Measurements from ENCODE around the gene TPSD1.

Gene TPSD1

GRCh38 chr16:1216296-1216619 is 39.6 kb upstream of the TPSD1 start:
- no peak overlapping the region for H2AFZ ChIP-seq (ENCODE audit: low read depth)
- H4K20me1 ChIP-seq (ENCODE audit: insufficient read depth) = no peaks in the 10 kb centered on the region
- no peaks in the 10 kb centered on the region for H3K36me3 ChIP-seq (ENCODE audit: insufficient read depth)
- H3K27ac ChIP-seq = no peak overlapping the region
- no peak for TF ChIP-seq CTCF (conservative IDR thresholded peaks at IDR 0.05; ENCODE audit: low read depth, low read length)
- no peaks in the 10 kb centered on the region for H3K4me1 ChIP-seq (ENCODE audit: low read depth, poor library complexity, severe bottlenecking)
- no peak overlapping the region for H3K9ac ChIP-seq
- H3K79me2 ChIP-seq (ENCODE audit: insufficient read depth, low read depth) = no peaks in the 10 kb centered on the region
- H3K27me3 ChIP-seq (ENCODE audit: insufficient read depth, low read depth) = peaks cover 97% of the 10 kb centered on the region
- no peak overlapping the region for H3K4me2 ChIP-seq
- H3K4me3 ChIP-seq (IDR thresholded peaks at IDR 0.05; ENCODE audit: insufficient read depth, low read depth, low read length) = no peak overlapping the region

- Histone ChIP-seq H4K20me1 (ENCODE audit: insufficient read depth) (no peaks in the 10 kb centered on the region), H3K27me3 (ENCODE audit: insufficient read depth, low read depth) (peaks cover 97% of the 10 kb centered on the region), H3K27ac (no peak overlapping the region), H3K4me3 (IDR thresholded peaks at IDR 0.05; ENCODE audit: insufficient read depth, low read depth, low read length) (no peak overlapping the region), H3K4me1 (ENCODE audit: low read depth, poor library complexity, severe bottlenecking) (no peaks in the 10 kb centered on the region), H3K36me3 (ENCODE audit: insufficient read depth) (no peaks in the 10 kb centered on the region), H3K4me2 (no peak overlapping the region), H2AFZ (ENCODE audit: low read depth) (no peak overlapping the region), H3K79me2 (ENCODE audit: insufficient read depth, low read depth) (no peaks in the 10 kb centered on the region), H3K9ac (no peak overlapping the region)
- no peak for TF ChIP-seq CTCF (conservative IDR thresholded peaks at IDR 0.05; ENCODE audit: low read depth, low read length)
Observed at GRCh38 chr16:1216681-1217400, 39.0 kb upstream of the TPSD1 start.

GRCh38 chr16:1217526-1217925 is 38.3 kb upstream of the TPSD1 start:
- no peak overlapping the region for H3K27ac ChIP-seq
- no peak for TF ChIP-seq CTCF (conservative IDR thresholded peaks at IDR 0.05; ENCODE audit: low read depth, low read length)
- no peaks in the 10 kb centered on the region for H3K4me1 ChIP-seq (ENCODE audit: low read depth, poor library complexity, severe bottlenecking)
- no peaks in the 10 kb centered on the region for H3K36me3 ChIP-seq (ENCODE audit: insufficient read depth)
- no peaks in the 10 kb centered on the region for H4K20me1 ChIP-seq (ENCODE audit: insufficient read depth)
- H2AFZ ChIP-seq (ENCODE audit: low read depth) = no peak overlapping the region
- H3K27me3 ChIP-seq (ENCODE audit: insufficient read depth, low read depth) = peaks cover 97% of the 10 kb centered on the region
- no peak overlapping the region for H3K4me2 ChIP-seq
- no peaks in the 10 kb centered on the region for H3K79me2 ChIP-seq (ENCODE audit: insufficient read depth, low read depth)
- no peak overlapping the region for H3K9ac ChIP-seq
- no peak overlapping the region for H3K4me3 ChIP-seq (IDR thresholded peaks at IDR 0.05; ENCODE audit: insufficient read depth, low read depth, low read length)

GRCh38 chr16:1218061-1218929 is 37.6 kb upstream of the TPSD1 start:
- Histone ChIP-seq H3K79me2 (ENCODE audit: insufficient read depth, low read depth) (no peaks in the 10 kb centered on the region), H2AFZ (ENCODE audit: low read depth) (no peak overlapping the region), H3K27ac (no peak overlapping the region), H3K9ac (no peak overlapping the region), H3K4me2 (no peak overlapping the region), H4K20me1 (ENCODE audit: insufficient read depth) (no peaks in the 10 kb centered on the region), H3K4me3 (IDR thresholded peaks at IDR 0.05; ENCODE audit: insufficient read depth, low read depth, low read length) (no peak overlapping the region), H3K27me3 (ENCODE audit: insufficient read depth, low read depth) (peaks cover 97% of the 10 kb centered on the region), H3K36me3 (ENCODE audit: insufficient read depth) (no peaks in the 10 kb centered on the region), H3K4me1 (ENCODE audit: low read depth, poor library complexity, severe bottlenecking) (no peaks in the 10 kb centered on the region)
- no peak for TF ChIP-seq CTCF (conservative IDR thresholded peaks at IDR 0.05; ENCODE audit: low read depth, low read length)

Data from KMS-11 (cell line).